NCI-H2196 treated with DMSO at 0.1 percent for 48 hours (cell line): ENCODE data around the gene ZNF195.
"Not testable (repeated sequence)": the region's sequence is repeated elsewhere in the genome, so short reads cannot be mapped to it uniquely, and the experiment has no call there.

Experiments used
- DNase-seq: peaks from one replicate; lab custom pipeline; 2025; ENCODE audit not compliant: unreplicated experiment; lab: John Stamatoyannopoulos, UW

Gene ZNF195

DNA sequence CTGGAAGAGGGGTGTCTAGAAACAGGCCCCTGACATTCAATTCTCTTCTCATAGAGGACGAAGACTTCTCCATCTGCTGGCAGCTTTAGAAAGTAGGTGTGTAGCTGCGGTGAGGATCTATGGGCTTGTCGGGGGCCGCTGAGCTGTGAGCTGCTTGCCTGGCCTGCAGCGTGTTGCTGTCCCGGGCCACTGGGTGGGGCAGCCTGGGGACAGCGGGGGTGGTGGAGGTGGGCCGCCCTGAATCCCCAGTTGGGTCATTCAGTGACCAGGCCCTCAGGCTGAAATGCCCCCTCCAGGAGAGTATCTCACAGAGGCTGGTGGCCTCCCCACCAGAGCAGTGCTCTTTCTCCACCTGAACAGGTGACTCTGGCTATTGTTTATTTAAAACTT is 23.9 kb upstream of the ZNF195 start:
- DNase-seq, result not testable (repeated sequence)

- DNase-seq, result not testable (repeated sequence)
Observed at GRCh38 chr11:3402181-3402860, 23.4 kb upstream of the ZNF195 start.

GRCh38 chr11:3401052-3401451 is 22.1 kb upstream of the ZNF195 start:
- not testable (repeated sequence) for DNase-seq

- not testable (repeated sequence) for DNase-seq
Observed at GRCh38 chr11:3398509-3398908, 19.6 kb upstream of the ZNF195 start.

DNA sequence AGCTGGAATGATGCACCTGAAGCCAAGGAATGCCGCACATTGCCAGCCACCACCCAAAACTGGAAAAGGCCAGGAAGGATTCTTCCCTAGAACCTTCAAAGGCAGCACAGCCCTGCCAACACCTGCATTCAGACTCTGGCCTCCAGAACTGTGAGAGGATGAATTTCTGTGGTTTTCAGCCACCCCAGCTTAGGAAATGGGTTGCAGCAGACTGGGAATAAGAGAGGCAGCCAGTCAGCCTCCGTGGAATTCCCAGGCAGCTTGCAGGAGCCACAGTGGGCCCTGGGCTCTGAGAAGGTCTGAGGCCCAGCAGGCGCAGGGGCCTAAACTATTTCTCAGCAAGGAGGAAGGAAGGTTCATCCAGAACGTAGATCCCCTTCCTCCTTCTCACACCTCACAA is 19.2 kb upstream of the ZNF195 start:
- DNase-seq, result not testable (repeated sequence)

DNA sequence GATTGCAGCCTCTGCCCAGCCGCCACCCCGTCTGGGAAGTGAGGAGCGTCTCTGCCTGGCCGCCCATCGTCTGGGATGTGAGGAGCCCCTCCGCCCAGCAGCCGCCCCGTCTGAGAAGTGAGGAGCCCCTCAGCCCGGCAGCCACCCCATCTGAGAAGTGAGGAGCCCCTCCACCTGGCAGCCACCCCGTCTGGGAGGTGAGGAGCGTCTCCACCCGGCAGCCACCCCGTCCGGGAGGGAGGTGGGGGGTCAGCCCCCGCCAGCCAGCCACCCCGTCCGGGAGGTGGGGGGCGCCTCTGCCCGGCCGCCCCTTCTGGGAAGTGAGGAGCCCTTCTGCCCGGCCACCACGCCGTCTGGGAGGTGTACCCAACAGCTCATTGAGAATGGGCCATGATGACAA is 18.3 kb upstream of the ZNF195 start:
- DNase-seq, result not testable (repeated sequence)

GRCh38 chr11:3395468-3395867 is 16.5 kb upstream of the ZNF195 start:
- not testable (repeated sequence) for DNase-seq

GRCh38 chr11:3394956-3395355 is 16.0 kb upstream of the ZNF195 start:
- not testable (repeated sequence) for DNase-seq

DNA sequence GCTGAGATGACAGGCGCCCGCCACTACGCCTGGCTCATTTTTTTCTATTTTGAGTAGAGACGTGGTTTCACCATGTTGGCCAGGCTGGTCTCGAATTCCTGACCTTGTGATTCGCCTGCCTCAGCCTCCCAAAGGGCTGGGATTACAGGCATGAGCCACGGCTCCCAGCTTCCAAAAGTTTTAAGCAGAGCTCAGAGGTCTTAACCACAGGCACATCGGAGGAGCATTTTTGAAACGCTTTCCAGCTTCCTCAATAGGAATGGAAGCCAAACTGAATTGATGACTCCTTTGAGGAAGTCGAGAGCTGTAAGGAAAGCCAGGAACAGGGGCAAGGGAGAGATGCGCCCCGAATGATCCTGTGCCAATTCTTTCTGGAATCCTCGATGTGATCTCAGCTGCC is 14.5 kb upstream of the ZNF195 start:
- DNase-seq, result not testable (repeated sequence)

- DNase-seq, result no peak
Observed at GRCh38 chr11:3382613-3383285, 3.8 kb upstream of the ZNF195 start.

DNA sequence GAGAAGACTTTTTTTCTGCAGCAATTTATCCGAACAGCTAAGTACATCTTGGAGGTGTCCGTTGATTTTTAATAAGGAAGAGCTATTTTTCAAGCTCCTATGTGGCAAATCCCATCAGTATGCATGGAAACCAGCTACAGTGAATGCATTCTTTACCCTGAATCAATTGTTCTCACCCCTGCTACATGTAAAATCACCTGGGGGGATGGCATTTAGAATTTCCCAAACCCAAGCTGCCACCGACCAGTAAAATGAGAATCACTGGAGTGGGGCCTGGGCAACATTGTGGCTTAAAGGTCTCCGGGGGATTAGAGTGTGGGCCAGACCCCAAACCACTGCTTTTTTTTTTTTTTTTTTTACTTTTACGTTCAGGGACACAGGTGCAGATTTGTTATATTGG is 2.8 kb upstream of the ZNF195 start:
- DNase-seq, result no peak

DNA sequence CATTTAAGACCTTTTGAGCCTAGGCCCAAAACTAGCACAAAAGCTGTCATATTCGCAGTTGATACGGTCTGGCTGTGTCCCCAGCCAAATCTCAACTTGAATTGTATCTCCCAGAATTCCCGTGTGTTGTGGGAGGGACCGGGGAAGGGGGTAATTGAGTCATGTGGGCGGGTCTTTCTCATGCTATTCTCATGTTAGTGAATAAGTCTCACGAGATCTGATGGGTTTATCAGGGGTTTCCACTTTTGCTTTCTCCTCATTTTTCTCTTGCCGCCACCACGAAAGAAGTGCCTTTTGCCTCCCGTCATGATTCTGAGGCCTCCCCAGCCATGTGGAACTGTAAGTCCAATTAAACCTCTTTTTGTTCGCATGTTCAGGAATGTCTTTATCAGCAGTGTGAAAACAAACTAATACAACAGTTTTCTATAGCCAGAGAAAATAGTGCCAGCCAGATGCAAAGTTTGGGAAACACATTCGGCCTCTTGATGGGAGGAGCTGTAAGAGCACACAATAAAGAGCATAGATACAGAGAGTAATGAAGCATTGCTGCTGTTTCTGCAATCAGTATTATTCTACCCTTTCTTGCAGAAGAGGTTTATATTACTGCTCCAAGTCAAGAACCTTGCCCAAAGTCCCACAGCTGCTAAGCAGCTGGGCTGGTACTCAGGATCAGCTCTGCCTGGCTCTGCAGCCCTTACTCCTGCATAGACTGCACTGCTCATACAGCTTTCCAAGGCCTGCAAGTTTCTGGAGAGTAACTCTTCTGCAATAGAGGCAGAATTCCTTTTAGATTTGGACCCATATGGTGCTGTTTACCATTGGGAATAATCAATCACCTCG is 2.0 kb upstream of the ZNF195 start:
- DNase-seq, result no peak

GRCh38 chr11:3375552-3375951 is 3.4 kb downstream of the ZNF195 start:
- no peak for DNase-seq

GRCh38 chr11:3370311-3370870 is 8.6 kb downstream of the ZNF195 start:
- no peak for DNase-seq

- no peak for DNase-seq
Observed at GRCh38 chr11:3369366-3369765, 9.6 kb downstream of the ZNF195 start.

- DNase-seq, result no peak
Observed at GRCh38 chr11:3368199-3368598, 10.7 kb downstream of the ZNF195 start.

DNA sequence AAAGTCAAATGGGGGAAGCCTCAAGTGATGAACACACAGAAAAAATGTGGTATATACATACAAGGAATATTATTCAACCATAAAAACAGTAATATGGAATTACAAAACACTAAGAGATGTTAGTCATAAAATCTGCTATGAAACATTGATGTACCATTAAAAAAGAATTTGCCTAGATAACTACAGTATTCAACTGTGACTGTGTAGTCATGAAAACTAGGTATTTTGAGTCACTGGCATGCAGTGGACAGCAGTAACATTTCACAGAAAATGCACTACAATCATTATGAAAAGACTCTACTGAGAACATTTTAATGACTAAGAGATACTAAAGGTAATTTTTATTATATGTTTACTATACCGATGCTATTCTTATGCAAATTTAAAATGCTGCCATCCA is 11.7 kb downstream of the ZNF195 start:
- no peak for DNase-seq

DNA sequence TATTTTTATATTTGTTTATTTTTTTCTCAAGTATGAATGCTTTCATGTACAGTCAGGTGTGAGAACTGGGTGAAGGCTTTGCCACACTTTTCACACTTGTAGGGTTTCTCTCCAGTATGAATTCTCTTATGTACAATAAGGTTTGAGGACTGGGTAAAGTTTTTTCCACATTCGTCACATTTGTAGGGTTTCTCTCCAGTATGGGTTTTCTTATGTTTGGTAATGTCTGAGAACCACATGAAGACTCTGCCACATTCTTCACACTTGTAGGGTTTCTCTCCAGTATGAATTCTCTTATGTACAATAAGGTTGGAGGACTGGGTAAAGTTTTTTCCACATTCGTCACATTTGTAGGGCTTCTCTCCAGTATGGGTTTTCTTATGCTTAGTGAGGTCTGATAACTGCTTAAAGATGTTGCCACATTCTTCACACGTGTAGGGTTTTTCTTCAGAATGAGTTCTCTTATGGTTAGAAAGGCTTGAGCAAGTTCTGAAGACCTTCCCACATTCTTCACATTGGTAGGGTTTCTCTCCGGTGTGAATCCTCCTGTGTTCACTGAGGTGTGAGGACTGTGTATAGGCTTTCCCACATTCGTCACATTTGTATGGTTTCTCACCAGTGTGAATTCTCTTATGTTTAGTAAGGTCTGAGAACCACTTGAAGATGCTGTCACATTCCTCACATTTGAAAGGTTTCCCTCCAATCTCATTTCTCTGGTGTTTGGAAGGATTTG is 19.7 kb downstream of the ZNF195 start:
- no peak for DNase-seq

- DNase-seq, result no peak
Observed at GRCh38 chr11:3357994-3358676, 20.8 kb downstream of the ZNF195 start.

DNA sequence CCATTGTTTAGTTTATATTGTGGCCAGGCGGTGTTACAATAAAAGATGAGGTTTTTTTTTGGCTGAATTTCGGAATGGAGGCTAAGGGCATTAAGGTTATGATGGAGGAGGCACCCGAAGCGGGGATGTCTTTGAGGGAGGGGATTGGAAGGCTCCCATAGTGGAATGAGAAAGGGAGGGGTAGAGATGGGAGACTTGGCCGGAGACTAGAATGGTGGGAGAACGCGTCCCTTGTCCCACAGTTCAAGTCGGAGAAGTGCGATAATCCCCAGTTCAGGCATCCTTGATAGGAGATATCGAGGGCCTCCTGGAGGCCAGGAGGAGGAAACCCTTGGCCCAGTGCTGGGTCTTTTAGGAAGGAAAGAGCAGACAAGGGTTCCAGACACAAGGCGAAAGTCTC is 21.6 kb downstream of the ZNF195 start:
- DNase-seq, result no peak
